GM13976 (cell line): ENCODE results near the gene ADAD2.

Experiments
- DNase-seq: peaks from one replicate; pipeline ENCODE4 v3.0.0; 2012; ENCODE audit warnings: low spot score
- in situ Hi-C: fragments of 300-500 bp; cut with MboI; formaldehyde crosslinking; loops from one replicate; pipeline ENCODE4 v1.12.0; 2022; ENCODE audit warnings: low sequenced_read_pairs, mixed read lengths, inconsistent platforms; ENCODE audit not compliant: unreplicated experiment
- TF ChIP-seq, protein P1 (sequence below): IDR thresholded peaks from 2 replicates; pipeline ENCODE4 v1.5.1; 2012; ENCODE audit warnings: borderline replicate concordance, mild to moderate bottlenecking; ENCODE audit not compliant: insufficient read depth; ENCODE audit errors: extremely low read depth, missing control alignments, control extremely low read depth

ADAD2 gene

DNA sequence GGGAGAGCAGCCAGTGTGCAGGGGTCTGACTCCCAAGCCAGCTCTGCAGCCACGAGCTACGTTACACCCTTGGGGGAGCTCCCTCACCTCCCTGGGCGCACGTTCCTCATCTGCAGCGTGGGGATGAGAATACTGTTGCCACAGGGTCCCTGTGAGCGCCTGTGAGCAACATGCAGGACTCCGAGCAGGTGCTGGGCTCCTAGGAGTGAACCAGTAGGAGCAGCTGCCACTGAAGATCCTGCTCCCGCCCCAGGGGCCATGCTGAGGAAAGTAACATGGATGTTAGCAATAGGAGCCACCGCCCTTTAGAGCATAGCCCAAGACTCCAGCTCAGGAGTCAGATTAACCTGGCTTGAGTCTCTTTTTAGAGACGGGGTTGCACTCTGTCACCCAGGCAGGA is 29.9 kb upstream of the ADAD2 start:
- in situ Hi-C loops = no loop called here
- TF ChIP-seq, protein P1, sequence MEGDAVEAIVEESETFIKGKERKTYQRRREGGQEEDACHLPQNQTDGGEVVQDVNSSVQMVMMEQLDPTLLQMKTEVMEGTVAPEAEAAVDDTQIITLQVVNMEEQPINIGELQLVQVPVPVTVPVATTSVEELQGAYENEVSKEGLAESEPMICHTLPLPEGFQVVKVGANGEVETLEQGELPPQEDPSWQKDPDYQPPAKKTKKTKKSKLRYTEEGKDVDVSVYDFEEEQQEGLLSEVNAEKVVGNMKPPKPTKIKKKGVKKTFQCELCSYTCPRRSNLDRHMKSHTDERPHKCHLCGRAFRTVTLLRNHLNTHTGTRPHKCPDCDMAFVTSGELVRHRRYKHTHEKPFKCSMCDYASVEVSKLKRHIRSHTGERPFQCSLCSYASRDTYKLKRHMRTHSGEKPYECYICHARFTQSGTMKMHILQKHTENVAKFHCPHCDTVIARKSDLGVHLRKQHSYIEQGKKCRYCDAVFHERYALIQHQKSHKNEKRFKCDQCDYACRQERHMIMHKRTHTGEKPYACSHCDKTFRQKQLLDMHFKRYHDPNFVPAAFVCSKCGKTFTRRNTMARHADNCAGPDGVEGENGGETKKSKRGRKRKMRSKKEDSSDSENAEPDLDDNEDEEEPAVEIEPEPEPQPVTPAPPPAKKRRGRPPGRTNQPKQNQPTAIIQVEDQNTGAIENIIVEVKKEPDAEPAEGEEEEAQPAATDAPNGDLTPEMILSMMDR = no peak
- no peak for DNase-seq

DNA sequence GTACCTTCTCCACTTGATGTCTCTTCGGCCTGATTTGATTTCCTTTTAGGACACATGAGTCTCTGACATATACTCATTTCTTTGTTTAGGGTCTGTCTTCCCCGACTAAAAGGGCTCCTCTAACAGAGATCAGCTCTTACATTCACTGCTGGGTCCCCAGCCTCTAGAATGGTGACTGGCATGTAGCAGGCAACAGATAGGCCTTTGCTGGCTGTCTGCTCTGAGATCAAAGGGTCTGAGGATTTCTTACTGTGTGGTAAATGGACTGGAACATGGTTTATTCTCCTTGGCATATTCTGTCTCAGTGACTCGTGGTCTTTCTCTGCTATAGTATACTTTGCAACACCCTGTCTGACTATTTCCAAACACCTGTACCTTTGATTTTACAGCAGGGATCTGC is 29.2 kb upstream of the ADAD2 start:
- in situ Hi-C loops = no loop called here
- DNase-seq = no peak
- TF ChIP-seq, protein P1 = no peak

GRCh38 chr16:84165746-84166145 is 25.2 kb upstream of the ADAD2 start:
- in situ Hi-C loops = no loop called here
- no peak for DNase-seq
- TF ChIP-seq, protein P1 = no peak

DNA sequence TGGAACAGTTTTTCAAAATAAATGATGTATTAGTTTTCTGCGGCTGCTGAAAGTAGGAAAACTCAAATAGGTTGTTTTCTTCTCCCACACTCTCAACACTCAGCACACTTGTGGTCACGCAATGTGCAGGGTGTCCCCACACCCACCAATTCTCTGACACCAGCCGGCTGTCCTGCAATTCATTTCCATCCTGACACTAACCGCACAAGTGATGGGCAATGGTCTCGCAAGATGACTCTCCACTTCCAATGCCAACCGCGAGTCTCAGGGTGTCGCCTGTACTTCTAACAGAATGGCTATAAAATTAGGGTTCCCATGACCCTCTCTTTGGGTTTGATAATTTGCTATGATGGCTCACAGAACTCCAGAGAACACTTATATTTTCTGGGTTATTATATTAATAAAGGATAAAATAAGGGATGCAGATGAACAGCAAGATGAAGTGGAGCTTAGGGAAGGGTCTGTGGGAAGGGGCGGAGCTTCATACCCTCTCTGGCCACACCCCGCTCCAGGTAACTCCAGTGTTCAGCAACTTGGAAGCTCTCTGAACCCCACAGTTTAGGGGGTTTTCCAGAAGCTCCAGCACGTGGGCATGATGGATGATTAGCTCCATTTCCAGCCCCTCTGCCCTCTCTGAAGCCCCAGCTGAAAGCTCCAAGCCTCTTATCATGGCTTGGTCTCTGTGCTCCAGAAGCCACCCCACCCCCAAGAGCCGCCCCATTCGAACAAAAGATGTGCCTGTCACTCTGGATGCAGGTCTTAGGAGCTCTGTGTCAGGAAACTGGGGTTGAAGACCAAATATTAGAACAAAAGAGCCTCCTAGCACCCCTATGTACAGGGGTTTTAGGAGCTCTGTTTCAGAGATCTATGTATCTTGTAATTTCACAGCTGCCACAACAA is 23.9 kb upstream of the ADAD2 start:
- no peak for DNase-seq
- TF ChIP-seq, protein P1 = no peak

DNA sequence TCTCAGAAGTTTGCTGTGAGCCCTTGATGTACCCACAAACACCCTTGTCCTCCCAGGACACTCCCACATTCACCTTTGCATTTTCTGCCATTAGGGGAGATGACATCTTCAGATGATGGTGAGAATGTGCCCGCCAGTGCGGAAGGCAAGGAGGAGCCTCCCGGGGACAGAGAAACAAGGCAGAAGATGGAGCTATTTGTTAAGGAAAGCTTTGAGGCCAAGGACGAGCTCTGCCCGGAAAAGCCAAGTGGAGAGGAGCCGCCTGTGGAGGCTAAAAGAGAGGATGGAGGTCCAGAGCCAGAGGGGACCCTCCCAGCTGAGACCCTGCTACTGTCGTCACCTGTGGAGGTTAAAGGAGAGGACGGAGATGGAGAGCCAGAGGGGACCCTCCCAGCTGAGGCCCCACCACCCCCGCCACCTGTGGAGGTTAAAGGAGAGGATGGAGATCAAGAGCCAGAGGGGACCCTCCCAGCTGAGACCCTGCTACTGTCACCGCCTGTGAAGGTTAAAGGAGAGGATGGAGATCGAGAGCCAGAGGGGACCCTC is 21.1 kb upstream of the ADAD2 start:
- in situ Hi-C loops = no loop called here
- DNase-seq = no peak
- TF ChIP-seq, protein P1 = no peak

More for the DNA sequence above, 23.9 kb upstream of the ADAD2 start:
- in situ Hi-C loops = no loop called here

GRCh38 chr16:84174396-84174795 is 16.6 kb upstream of the ADAD2 start:
- TF ChIP-seq, protein P1 = no peak
- in situ Hi-C loops = no loop called here
- DNase-seq = no peak
